Measurements from ENCODE around the gene SLC39A3.

The SLC39A3 gene

GRCh38 chr19:2768365-2769132 lies 28.7 kb upstream of the SLC39A3 start:
- DNase-seq = no peak

GRCh38 chr19:2767688-2768087 lies 27.9 kb upstream of the SLC39A3 start:
- no peak for DNase-seq

- no peak for DNase-seq
Observed at GRCh38 chr19:2766594-2767372, 27.0 kb upstream of the SLC39A3 start.

- no peak for DNase-seq
Observed at GRCh38 chr19:2765376-2765775, 25.6 kb upstream of the SLC39A3 start.

GRCh38 chr19:2764945-2765344 lies 25.1 kb upstream of the SLC39A3 start:
- DNase-seq = no peak

- no peak for DNase-seq
Observed at GRCh38 chr19:2763687-2764086, 23.9 kb upstream of the SLC39A3 start.

- DNase-seq = no peak
Observed at GRCh38 chr19:2762783-2763496, 23.1 kb upstream of the SLC39A3 start.

GRCh38 chr19:2761876-2762782 lies 22.3 kb upstream of the SLC39A3 start:
- DNase-seq = no peak

- no peak for DNase-seq
Observed at GRCh38 chr19:2761309-2761677, 21.5 kb upstream of the SLC39A3 start.

GRCh38 chr19:2759965-2760364 lies 20.1 kb upstream of the SLC39A3 start:
- DNase-seq = no peak

- DNase-seq = no peak
Observed at GRCh38 chr19:2759362-2759761, 19.5 kb upstream of the SLC39A3 start.

GRCh38 chr19:2758601-2759313 lies 18.9 kb upstream of the SLC39A3 start:
- no peak for DNase-seq

- no peak for DNase-seq
Observed at GRCh38 chr19:2756921-2757881, 17.4 kb upstream of the SLC39A3 start.

GRCh38 chr19:2756477-2756876 lies 16.7 kb upstream of the SLC39A3 start:
- no peak for DNase-seq

- DNase-seq = no peak
Observed at GRCh38 chr19:2755811-2756210, 16.0 kb upstream of the SLC39A3 start.

GRCh38 chr19:2755448-2755705 lies 15.6 kb upstream of the SLC39A3 start:
- no peak for DNase-seq

- no peak for DNase-seq
Observed at GRCh38 chr19:2754659-2755447, 15.0 kb upstream of the SLC39A3 start.

GRCh38 chr19:2751438-2751830 lies 11.6 kb upstream of the SLC39A3 start:
- no peak for DNase-seq

GRCh38 chr19:2750808-2751437 lies 11.1 kb upstream of the SLC39A3 start:
- no peak for DNase-seq

GRCh38 chr19:2747349-2747748 lies 7.5 kb upstream of the SLC39A3 start:
- no peak for DNase-seq

Data from NCI-H748 treated with DMSO at 0.1 percent for 48 hours (cell line).